MG63 (cell line): ENCODE results near the gene SLAMF7. TPM values are rescaled to one million over a fixed set of nuclear protein-coding genes. Genes with fewer than 3 reads are reported as not detected.
"Not testable (repeated sequence)": the region's sequence is repeated elsewhere in the genome, so short reads cannot be mapped to it uniquely, and the experiment has no call there.

Source experiments
- DNase-seq: peaks from one replicate; pipeline ENCODE4 v3.0.0-alpha.2; 2020
- H3K27me3 ChIP-seq: fragments of 250-450 bp; sonication (Bioruptor Pico); 2 replicates; pipeline ENCODE4 v1.5.1; 2020; ENCODE audit warnings: mild to moderate bottlenecking, moderate library complexity
- H3K36me3 ChIP-seq: fragments of 250-450 bp; sonication (Bioruptor Pico); 2 replicates; pipeline ENCODE4 v1.5.1; 2020; ENCODE audit warnings: mild to moderate bottlenecking, moderate library complexity
- H3K4me3 ChIP-seq: fragments of 250-450 bp; sonication (Bioruptor Pico); 2 replicates; pipeline ENCODE4 v1.5.1; 2020; ENCODE audit warnings: mild to moderate bottlenecking, moderate library complexity
- H3K9me3 ChIP-seq: fragments of 250-450 bp; sonication (Bioruptor Pico); 2 replicates; pipeline ENCODE4 v1.5.1; 2020; ENCODE audit warnings: mild to moderate bottlenecking, moderate library complexity
- total RNA-seq: library from RNA; depleted of rRNA; stranded (reverse); fragments of >200 nt; shearing (Covaris generic); gene quantifications from 2 replicates; pipeline ENCODE4 v1.2.3, GENCODE V29; 2014; ENCODE audit warnings: low replicate concordance

The SLAMF7 gene
- total RNA-seq, 1 experiment from 2014 or later: not detected

DNA sequence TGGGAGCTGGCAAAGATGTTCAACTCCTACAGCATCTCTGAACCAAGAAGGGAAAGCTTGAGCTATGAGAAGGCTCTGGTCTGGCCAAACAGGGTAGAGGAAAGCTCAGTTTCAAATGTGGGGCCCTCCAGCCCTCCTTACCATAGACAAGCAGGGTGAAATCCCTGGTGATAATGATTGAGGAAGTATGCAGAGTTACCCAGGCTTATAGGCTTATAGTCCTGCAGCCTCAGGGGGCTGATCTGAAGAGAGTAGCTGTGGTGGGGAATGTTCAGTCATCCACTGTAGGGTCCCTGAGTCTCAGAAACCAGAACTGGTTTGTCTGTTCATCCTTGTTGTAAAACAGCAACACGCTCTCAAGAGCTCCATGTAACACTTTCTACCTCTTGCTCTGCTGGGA is 37.1 kb downstream of the SLAMF7 start:
- no peaks in the 10 kb centered on the region; the same call in 1 of the 2 replicates for H3K27me3 ChIP-seq
- H3K36me3 ChIP-seq: no peaks in the 10 kb centered on the region
- no peak for DNase-seq
- H3K9me3 ChIP-seq: no peaks in the 10 kb centered on the region
- H3K4me3 ChIP-seq: no peak overlapping the region

DNA sequence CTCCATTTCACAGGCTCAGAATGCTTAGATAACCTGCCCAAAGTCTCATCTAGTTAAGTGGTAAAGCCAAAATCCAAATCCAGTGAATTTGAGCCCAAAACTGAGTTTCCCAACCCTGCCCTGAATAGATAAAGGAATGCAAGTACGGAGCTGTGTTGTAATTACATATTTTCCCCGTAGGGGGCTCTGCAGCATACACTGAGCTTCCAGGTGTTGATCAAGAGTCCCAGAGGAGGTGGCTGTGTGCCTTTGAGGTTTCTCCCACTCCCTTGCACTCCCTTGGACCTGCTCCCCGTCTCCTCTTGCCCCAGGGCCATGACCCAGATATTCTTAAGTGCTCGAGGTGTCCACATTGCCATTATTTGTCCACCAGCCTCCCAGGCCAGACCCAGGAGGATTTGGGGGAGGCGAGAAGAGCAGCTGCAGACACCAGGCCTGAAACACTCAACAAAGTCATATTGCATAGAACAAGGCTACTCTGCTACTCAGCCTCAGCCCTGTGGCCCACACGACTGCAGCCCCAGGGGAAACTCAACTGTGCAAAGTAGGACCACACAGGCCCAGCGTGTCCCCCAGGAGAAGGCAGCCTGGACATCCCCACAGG is 38.5 kb downstream of the SLAMF7 start:
- Histone ChIP-seq H3K36me3 (no peaks in the 10 kb centered on the region), H3K27me3 (no peaks in the 10 kb centered on the region; the same call in 1 of the 2 replicates), H3K4me3 (no peak overlapping the region), H3K9me3 (no peaks in the 10 kb centered on the region)
- DNase-seq: no peak

DNA sequence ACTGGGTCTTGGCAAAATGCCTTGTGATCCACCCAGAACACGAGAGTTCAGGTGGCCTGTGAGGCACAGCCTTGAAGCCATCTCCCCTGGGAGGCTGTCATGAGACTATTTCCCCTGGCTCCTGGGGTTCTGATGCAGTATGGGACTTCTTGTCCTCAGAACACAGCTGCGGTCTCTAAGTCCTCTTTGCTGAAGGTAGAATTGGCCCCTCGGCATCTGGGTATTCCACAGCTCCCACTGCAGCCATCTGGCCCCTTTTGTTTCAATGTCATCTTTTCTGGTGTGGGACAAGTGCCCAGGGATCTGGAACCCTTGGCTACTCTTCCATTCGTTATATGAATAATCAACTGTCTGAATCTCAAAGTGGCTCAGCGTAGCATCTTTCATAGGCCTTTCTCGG is 39.9 kb downstream of the SLAMF7 start:
- Histone ChIP-seq H3K4me3 (no peak overlapping the region), H3K9me3 (no peaks in the 10 kb centered on the region), H3K27me3 (no peaks in the 10 kb centered on the region; the same call in 1 of the 2 replicates), H3K36me3 (no peaks in the 10 kb centered on the region)
- DNase-seq: no peak

DNA sequence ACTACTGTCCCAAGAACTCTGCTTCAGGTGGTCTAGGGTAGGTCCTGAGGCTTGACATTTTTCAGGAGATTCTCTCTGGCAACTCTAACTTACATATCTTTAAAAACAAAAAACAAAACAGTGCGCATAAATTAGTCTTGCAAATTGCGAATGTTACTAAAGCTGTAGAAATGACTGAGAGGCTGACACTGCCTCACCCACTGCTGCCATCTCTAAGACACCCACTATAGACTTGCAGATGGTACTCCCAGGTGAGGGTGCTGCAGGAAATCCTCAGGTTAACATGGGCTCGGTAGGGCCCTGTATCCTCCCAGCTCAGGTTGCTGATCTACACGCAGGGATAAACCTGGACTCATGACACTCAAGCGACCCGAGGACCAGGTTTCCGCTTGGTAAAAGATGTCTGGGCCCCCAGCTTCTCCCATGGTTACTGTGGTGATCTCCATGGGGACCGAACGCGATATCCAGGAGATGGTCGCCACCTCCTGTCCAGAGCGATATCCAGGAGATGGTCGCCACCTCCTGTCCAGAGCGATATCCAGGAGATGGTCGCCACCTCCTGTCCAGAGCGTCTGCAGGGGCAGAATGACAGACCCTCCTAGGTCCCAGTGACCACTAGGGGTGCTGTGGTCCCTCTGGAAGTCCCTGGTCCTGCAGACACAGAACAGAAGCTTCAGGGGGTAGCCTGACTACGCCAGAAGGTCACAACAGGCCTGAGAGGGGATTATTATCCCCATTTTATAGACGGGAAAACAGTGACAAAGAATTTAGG is 40.8 kb downstream of the SLAMF7 start:
- Histone ChIP-seq H3K9me3 (no peaks in the 10 kb centered on the region), H3K36me3 (no peaks in the 10 kb centered on the region), H3K27me3 (no peaks in the 10 kb centered on the region; the same call in 1 of the 2 replicates), H3K4me3 (no peak overlapping the region)
- peak; percentile 35 for DNase-seq

DNA sequence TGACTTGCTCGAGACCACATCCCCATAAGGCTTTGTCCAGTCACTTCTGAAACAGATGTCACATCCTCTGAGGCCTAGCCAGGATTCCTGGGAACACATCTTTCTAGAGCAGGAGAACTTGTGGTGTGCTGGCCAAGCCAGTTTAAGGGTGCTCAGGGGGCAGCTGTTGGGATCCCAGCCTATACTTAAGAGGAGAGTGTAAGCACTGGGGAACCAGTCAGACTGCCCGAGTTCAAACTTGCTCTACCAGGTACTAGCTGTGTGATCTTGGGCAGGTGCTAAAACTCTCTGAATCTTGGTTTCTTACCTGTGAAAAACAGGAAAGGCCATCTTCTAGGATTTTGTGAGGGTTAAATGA is 41.3 kb downstream of the SLAMF7 start:
- no peaks in the 10 kb centered on the region for H3K36me3 ChIP-seq
- H3K4me3 ChIP-seq: no peak overlapping the region
- no peaks in the 10 kb centered on the region for H3K27me3 ChIP-seq
- H3K9me3 ChIP-seq: no peaks in the 10 kb centered on the region
- DNase-seq: no peak

DNA sequence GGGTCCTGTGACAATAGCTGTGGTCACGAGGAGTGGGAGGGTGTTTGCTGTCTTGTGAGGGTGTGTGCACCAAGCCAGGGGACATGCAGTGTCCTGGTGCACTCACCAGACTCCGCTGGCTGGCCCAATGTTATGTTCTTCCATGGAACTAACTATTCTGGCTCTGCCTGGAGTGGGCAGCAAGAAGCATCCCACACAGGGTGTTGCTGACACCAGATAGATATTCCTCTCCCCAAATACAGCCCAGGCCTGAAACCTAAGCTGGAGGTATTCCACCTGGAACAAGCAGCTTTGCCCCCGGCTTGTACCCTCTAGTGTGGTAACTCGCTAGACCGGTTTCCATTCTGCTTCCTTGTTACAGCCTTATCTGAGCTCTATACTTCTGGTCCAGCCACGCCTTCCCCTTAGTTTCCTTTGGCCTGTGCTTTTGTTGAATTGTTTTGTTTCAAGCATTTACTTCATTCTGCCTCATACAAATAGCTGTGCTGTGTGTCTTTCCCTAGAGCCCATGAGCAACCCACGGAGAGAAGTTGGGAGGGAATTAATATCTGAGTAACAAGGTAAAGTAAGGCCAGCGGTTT is 42.2 kb downstream of the SLAMF7 start:
- Histone ChIP-seq H3K36me3 (no peaks in the 10 kb centered on the region), H3K27me3 (no peaks in the 10 kb centered on the region), H3K9me3 (no peaks in the 10 kb centered on the region), H3K4me3 (no peak overlapping the region)
- no peak for DNase-seq

DNA sequence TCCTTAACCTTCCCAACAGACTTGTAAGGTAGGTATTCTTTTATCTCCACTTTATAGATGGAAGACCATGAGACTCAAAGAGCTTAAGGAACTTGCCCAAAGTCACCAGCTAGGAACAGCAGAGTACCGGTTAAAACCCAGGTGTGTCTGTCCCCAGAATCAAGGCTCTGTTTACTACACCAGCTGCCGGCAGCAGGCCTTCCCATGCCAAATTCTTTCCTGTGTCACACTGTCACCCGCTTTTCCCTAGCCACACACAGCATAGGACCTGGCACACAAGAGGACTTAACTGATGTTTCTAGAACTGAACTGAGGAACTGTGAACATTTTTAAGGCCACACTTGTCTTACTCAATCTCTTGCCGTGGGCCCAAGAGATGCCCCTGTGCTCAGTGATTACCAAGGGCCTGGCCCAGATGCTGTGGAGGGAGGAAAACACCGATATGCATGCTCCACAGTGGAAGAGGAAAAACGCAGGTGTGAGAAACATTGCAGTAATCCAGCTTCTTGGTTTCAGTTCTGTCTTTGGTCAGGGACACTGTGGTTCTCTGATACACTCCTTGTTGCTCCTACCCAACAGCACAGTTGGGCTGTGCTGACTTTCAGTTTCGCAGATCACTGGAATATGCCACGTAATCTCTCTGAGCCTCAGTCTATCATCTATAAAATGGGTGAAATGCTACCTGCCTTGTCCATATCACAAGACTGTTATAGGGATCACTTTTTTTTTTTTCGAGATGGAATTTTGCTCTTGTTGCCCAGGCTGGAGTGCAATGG is 43.1 kb downstream of the SLAMF7 start:
- Histone ChIP-seq H3K27me3 (no peaks in the 10 kb centered on the region), H3K9me3 (no peaks in the 10 kb centered on the region), H3K4me3 (no peak overlapping the region), H3K36me3 (no peaks in the 10 kb centered on the region)
- DNase-seq: no peak

DNA sequence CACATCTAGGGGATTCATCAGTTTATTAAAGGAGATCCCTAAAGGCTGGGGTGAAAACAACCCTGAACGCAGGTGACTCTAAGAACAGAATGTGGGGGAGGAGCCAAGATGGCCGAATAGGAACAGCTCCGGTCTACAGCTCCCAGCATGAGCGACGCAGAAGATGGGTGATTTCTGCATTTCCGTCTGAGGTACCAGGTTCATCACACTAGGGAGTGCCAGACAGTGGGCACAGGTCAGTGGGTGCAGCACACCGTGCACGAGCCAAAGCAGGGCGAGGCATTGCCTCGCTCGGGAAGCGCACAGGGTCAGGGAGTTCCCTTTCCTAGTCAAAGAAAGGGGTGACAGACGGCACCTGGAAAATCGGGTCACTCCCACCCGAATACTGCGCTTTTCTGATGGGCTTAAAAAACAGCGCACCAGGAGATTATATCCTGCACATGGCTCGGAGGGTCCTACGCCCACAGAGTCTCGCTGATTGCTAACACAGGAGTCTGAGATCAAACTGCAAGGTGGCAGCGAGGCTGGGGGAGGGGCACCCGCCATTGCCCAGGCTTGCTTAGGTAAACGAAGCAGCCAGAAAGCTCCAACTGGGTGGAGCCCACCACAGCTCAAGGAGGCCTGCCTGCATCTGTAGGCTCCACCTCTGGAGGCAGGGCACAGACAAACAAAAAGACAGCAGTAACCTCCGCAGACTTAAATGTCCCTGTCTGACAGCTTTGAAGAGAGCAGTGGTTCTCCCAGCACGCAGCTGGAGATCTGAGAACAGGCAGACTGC is 44.1 kb downstream of the SLAMF7 start:
- H3K9me3 ChIP-seq, DNase-seq, H3K36me3 ChIP-seq, H3K4me3 ChIP-seq, H3K27me3 ChIP-seq: not testable (repeated sequence)

DNA sequence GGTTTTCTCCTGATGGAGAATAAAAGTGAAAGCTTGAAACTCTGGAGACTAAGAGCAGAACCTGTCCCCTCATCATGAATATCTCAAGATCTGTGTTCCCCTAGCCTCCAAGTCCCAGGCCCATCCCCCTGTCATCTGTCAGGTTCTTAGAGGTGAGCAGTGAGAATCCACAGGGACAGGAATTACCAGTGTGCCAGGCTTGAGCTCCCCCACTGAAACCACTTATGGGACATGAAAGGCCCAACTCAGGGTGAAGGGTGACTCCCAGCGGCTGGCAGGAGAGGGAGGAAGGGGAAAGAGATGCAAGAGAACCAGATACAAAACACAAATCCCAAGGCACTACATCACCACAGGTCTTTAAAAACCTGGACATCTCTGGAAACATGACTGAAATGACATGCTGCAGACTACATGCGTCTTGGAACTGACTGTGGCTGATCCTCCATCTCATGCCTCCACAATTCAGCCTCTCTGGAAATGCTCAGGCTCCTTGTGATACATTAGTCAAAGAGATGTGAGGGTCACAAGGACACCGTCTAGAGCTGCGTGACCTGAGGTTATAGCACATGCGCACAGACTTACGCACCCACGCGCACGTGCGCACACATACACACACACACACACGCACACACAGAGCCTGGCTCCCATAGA is 50.1 kb downstream of the SLAMF7 start:
- DNase-seq: no peak
- Histone ChIP-seq H3K27me3 (no peaks in the 10 kb centered on the region), H3K9me3 (no peaks in the 10 kb centered on the region), H3K36me3 (no peaks in the 10 kb centered on the region), H3K4me3 (no peak overlapping the region)

DNA sequence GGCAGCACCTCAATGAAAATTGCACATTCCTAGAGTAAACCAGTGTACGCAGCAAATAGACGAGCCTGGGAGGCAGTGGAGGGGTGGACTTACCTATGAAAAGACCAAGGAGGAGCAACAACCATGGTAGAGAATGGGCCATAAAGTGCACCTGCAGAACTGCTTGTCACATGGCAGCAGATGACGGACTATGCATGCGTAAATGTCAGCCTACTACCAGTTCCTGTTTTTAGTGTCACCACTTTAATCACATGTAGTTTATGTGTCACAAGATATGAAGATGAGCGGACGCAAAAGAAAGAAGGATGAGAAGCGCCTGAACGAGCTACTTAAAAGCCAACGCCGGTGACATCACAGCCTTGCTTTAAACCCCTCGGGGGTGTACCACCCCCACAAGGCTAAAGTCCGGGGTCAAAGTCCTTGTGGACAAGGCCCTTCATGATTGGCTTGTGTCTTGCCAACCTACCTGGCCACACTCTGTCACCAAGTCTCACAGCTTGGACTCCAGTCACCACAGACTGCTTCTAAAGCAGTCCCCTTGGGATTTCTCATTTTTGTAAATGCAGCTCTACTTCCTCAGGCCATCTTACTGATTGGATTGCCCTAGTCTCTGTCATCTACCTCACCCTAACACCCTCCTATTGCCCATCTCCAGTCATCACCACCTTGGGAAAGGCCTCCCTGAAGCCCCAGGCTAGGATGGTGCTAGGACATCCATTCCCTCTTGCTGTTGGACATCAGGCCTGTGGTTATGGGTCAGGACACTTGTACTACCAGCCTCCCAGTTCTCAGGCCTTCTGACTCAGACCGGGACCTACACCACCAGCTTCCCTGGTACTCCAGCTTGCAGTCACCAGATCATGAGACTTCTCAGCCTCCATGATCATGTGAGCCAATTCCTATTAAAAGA is 50.9 kb downstream of the SLAMF7 start:
- Histone ChIP-seq H3K27me3 (no peaks in the 10 kb centered on the region), H3K36me3 (no peaks in the 10 kb centered on the region), H3K4me3 (no peak overlapping the region), H3K9me3 (no peaks in the 10 kb centered on the region; the same call in 1 of the 2 replicates)
- DNase-seq: no peak

DNA sequence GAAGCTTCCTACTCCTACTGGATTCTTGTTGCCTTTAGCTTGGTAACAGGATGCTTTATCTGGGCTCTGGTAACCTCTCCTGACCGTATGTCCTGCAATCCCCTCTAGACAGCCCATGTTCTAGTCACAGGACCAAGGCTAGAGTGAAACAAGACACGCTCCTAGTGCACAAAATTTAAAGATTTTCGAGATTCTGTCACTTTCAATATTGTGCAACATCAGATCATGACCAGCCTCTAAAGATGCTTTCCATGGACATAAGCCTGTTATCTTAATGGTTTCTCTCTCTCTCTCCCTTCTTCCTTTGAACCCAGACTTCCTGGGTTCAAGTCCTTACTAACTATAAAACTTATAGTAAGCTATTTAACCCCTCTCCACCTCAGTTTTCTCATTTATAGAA is 55.3 kb downstream of the SLAMF7 start:
- Histone ChIP-seq H3K9me3 (no peaks in the 10 kb centered on the region; the same call in 1 of the 2 replicates), H3K4me3 (no peak overlapping the region), H3K27me3 (no peaks in the 10 kb centered on the region), H3K36me3 (no peaks in the 10 kb centered on the region)
- no peak for DNase-seq

DNA sequence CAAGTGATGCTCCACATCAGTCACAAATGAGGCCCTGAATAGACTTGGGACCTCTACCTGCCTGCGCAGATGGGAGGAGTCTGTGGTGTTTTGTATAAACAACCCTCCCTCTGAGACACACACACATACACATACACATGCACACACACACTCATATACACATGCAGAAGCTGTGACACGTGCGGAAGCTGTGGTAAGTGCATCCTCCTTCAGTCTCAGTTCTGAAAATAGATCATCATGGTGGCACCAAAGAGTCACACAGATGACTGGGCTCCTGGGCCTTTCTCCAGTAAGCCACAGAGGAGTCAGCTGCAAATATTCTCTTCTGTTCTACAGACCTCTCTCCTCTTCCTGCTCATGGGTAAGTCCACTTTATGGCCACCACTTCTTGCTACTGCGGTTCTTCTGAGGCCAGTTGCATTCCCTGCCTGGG is 56.9 kb downstream of the SLAMF7 start, which contains the start of gene LY9:
Gene LY9 (plus strand): TSS at position 224 of the 433 bp plus-strand sequence. CDS start 14 bp downstream, at position 238.
- DNase-seq: no peak
- H3K27me3 ChIP-seq: no peaks in the 10 kb centered on the region
- no peak within 1 kb of the TSS for H3K4me3 ChIP-seq
- H3K36me3 ChIP-seq: no peaks in the 10 kb centered on the region
- H3K9me3 ChIP-seq: no peaks in the 10 kb centered on the region; the same call in 1 of the 2 replicates

DNA sequence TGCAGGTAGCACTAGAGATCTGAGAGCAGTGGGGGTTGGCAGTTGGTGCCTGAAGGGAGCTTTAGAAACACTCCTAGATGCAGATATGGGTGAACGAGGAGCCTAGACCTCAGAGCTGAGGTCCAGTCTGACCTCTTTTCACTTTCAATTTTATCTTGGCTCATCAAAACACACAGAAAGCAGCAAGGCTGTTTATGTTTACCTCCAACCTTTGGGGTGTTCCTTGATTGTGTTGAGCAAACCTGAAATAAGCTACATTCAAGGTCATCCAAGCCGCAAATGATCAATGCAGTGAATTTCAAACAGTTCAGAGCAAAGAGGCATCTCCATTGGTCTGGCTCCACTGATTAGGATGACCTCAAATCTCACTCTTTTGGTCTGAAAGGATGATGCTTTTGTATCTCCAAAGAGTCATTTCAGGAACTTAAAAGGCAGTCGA is 58.2 kb downstream of the SLAMF7 start:
- Histone ChIP-seq H3K27me3 (no peaks in the 10 kb centered on the region), H3K4me3 (no peak overlapping the region), H3K36me3 (no peaks in the 10 kb centered on the region), H3K9me3 (no peaks in the 10 kb centered on the region; the same call in 1 of the 2 replicates)
- DNase-seq: no peak

DNA sequence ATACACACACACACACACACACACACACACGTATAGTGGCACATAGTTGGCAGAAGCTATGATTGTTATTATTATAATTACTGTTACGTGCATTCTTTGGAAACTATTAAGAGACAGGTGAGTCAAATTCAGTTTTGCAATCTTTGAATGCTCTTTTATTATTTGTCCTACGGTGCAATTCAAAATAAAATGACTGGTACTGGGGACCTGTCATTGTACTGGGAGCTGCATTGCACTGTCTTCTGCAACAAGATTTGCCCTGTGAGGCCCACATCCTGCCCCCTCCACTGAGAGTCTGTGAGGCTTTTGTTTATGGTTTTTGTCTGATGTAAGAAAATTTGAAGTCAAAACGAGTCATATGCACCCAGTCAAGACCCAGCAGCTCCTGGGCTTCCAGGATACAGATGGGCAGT is 58.8 kb downstream of the SLAMF7 start:
- no peak overlapping the region for H3K4me3 ChIP-seq
- no peaks in the 10 kb centered on the region; the same call in 1 of the 2 replicates for H3K9me3 ChIP-seq
- no peaks in the 10 kb centered on the region for H3K27me3 ChIP-seq
- no peaks in the 10 kb centered on the region for H3K36me3 ChIP-seq
- no peak for DNase-seq

DNA sequence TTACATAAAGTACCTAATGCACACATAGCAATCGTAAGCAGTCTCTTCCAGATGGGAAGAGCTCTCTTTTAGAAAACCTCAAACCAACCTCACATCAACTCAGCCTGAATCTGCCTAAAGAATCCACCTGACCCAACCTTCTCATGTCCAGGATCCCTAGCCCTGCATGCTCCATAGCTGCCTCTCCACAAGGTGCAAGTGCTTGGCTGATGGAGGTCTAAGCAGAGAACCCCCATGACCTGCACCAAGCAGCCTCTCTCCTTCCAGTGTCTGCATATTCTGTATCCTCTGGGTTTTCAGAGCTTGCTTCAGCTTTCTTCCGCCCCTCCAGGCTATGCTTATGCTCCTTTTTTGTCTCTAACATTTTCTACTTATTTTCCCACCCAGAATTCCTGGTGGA is 59.4 kb downstream of the SLAMF7 start:
- Histone ChIP-seq H3K27me3 (no peaks in the 10 kb centered on the region), H3K9me3 (no peaks in the 10 kb centered on the region; the same call in 1 of the 2 replicates), H3K36me3 (no peaks in the 10 kb centered on the region), H3K4me3 (no peak overlapping the region)
- no peak for DNase-seq
